Thoracic aorta (tissue), 2 donors: Measurements from ENCODE around the gene EPHX1. TPM values are rescaled to one million over a fixed set of nuclear protein-coding genes. Genes with fewer than 3 reads are reported as not detected.

ENCODE experiments used
- ATAC-seq: fragments of 150-250 bp; one replicate; pipeline ENCODE4 v1.8.0; 2017; ENCODE audit warnings: low read depth; ENCODE audit not compliant: insufficient number of reproducible peaks, low FRiP score
- DNase-seq: peaks from one replicate; pipeline ENCODE4 v3.0.0-alpha.2; 2020; ENCODE audit warnings: low spot score
- H3K27ac ChIP-seq, 2 donors: fragments of 200-600 bp; sonication (generic); 1 replicate in 1 of 2; 2 replicates in 1 of 2; pipeline ENCODE4 v1.5.1; 2016; ENCODE audit warnings: mild to moderate bottlenecking in 2 of 2, moderate library complexity in 2 of 2
- H3K27me3 ChIP-seq: fragments of 200-600 bp; sonication (generic); replicated peaks from 2 replicates; pipeline ENCODE4 v1.6.0; 2016; ENCODE audit warnings: mild to moderate bottlenecking; ENCODE audit not compliant: insufficient read depth
- H3K36me3 ChIP-seq: fragments of 200-600 bp; sonication (generic); one replicate; pipeline ENCODE4 v1.5.1; 2016
- H3K4me1 ChIP-seq, 2 donors: fragments of 200-600 bp; sonication (generic); 1 replicate in 1 of 2; 2 replicates in 1 of 2; pipeline versions ENCODE4 v1.5.1 to v1.6.0; 2016; ENCODE audit warnings: low read depth in 2 of 2, mild to moderate bottlenecking in 1 of 2; ENCODE audit not compliant: control insufficient read depth in 1 of 2
- H3K4me3 ChIP-seq: fragments of 200-600 bp; sonication (generic); 2 replicates; pipeline ENCODE4 v1.5.1; 2016; ENCODE audit warnings: mild to moderate bottlenecking
- H3K9me3 ChIP-seq: fragments of 200-600 bp; sonication (generic); 2 replicates; pipeline ENCODE4 v1.5.1; 2016
- CTCF ChIP-seq: fragments of 200-600 bp; sonication (generic); IDR thresholded peaks from one replicate; pipeline ENCODE4 v1.5.1; 2019; ENCODE audit warnings: antibody characterized with exemption
- total RNA-seq, 2 donors: library from RNA; depleted of rRNA; stranded (reverse); fragments of >200 nt; gene quantifications; one replicate each; pipeline versions ENCODE4 v1.1.0 to v1.2.3, GENCODE V29; 2016

EPHX1 gene
- total RNA-seq, 2 donors from 2014 or later: 58.9 to 77.6 TPM

GRCh38 chr1:225888289-225888897, 78.5 kb downstream of the EPHX1 start:
- no peaks in the 10 kb centered on the region for H3K27me3 ChIP-seq
- ATAC-seq (no peak), DNase-seq (no peak)
- TF ChIP-seq CTCF: no peak
- no peaks in the 10 kb centered on the region for H3K36me3 ChIP-seq
- peaks cover under 1% of the 10 kb centered on the region in 2 donors for H3K4me1 ChIP-seq
- no peaks in the 10 kb centered on the region for H3K9me3 ChIP-seq
- H3K4me3 ChIP-seq: no peak overlapping the region
- no peak overlapping the region for H3K27ac ChIP-seq

- ATAC-seq: no peak
- no peaks in the 10 kb centered on the region for H3K9me3 ChIP-seq
- no peaks in the 10 kb centered on the region for H3K4me1 ChIP-seq
- H3K27ac ChIP-seq: no peak within 1 kb of the TSS
- H3K4me3 ChIP-seq: no peak within 1 kb of the TSS
- DNase-seq: no peak
- TF ChIP-seq CTCF: no peak
- H3K27me3 ChIP-seq: no peaks in the 10 kb centered on the region
- H3K36me3 ChIP-seq: no peaks in the 10 kb centered on the region
Observed at GRCh38 chr1:225888898-225889601, 79.1 kb downstream of the EPHX1 start, which contains the start of gene LEFTY1. Gene LEFTY1, minus strand, starts transcription at chr1:225889146. Its CDS starts 80 bp downstream, at chr1:225889066.

- no peaks in the 10 kb centered on the region for H3K4me1 ChIP-seq
- TF ChIP-seq CTCF: no peak
- no peak overlapping the region for H3K4me3 ChIP-seq
- no peaks in the 10 kb centered on the region for H3K36me3 ChIP-seq
- H3K27ac ChIP-seq: no peak overlapping the region
- no peaks in the 10 kb centered on the region for H3K9me3 ChIP-seq
- H3K27me3 ChIP-seq: no peaks in the 10 kb centered on the region
- ATAC-seq: no peak
- DNase-seq: no peak
Observed at GRCh38 chr1:225889743-225890142, 79.8 kb downstream of the EPHX1 start.

GRCh38 chr1:225890346-225891228, 80.7 kb downstream of the EPHX1 start:
- no peak for TF ChIP-seq CTCF
- Histone ChIP-seq H3K36me3 (no peaks in the 10 kb centered on the region), H3K4me1 (no peaks in the 10 kb centered on the region), H3K9me3 (no peaks in the 10 kb centered on the region), H3K4me3 (no peak overlapping the region), H3K27me3 (no peaks in the 10 kb centered on the region), H3K27ac (no peak overlapping the region)
- ATAC-seq: no peak
- DNase-seq: no peak
